LNCaP clone FGC (cell line): ENCODE measurements around the gene ARHGEF1.

Experiments
- DNase-seq: peaks from one replicate; pipeline ENCODE4 v3.0.0-alpha.2; 2011; ENCODE audit warnings: low read depth
- H3K4me3 ChIP-seq: 2 replicates; pipeline ENCODE4 v1.5.1; 2011; ENCODE audit warnings: mild to moderate bottlenecking, low read depth, low read length, control low read depth
- CTCF ChIP-seq: IDR thresholded peaks from 2 replicates; pipeline ENCODE4 v1.5.1; 2012; ENCODE audit warnings: mild to moderate bottlenecking; ENCODE audit not compliant: control insufficient read depth, insufficient read depth; ENCODE audit errors: extremely low read depth

Gene ARHGEF1

GRCh38 chr19:41939861-41940730 is 57.1 kb downstream of the ARHGEF1 start:
- DNase-seq, result no peak
- TF ChIP-seq CTCF, result no peak
- H3K4me3 ChIP-seq, result no peak overlapping the region

GRCh38 chr19:41940731-41941409 is 57.9 kb downstream of the ARHGEF1 start:
- H3K4me3 ChIP-seq, result no peak overlapping the region
- no peak for DNase-seq
- no peak for TF ChIP-seq CTCF

- no peak for DNase-seq
- H3K4me3 ChIP-seq, result no peak overlapping the region
These were observed 58.6 kb downstream of the ARHGEF1 start for GRCh38 chr19:41941410-41942202.

GRCh38 chr19:41944336-41944735 is 61.4 kb downstream of the ARHGEF1 start:
- no peak for DNase-seq
- H3K4me3 ChIP-seq, result no peak overlapping the region
- no peak for TF ChIP-seq CTCF

More at GRCh38 chr19:41941410-41942202, 58.6 kb downstream of the ARHGEF1 start:
- no peak for TF ChIP-seq CTCF

GRCh38 chr19:41945135-41945766 is 62.3 kb downstream of the ARHGEF1 start:
- no peak for DNase-seq
- no peak overlapping the region for H3K4me3 ChIP-seq
- TF ChIP-seq CTCF, result no peak

- DNase-seq, result no peak
- no peak for TF ChIP-seq CTCF
- no peak overlapping the region for H3K4me3 ChIP-seq
These were observed 64.1 kb downstream of the ARHGEF1 start for GRCh38 chr19:41947091-41947490.
